Measurements from ENCODE around the gene ABCC1. TPM values are rescaled to one million over a fixed set of nuclear protein-coding genes. Genes with fewer than 3 reads are reported as not detected.

The ABCC1 gene
- total RNA-seq, 2 experiments from 2014 or later = 42.9 to 44.8 TPM

GRCh38 chr16:16045296-16045695 lies 95.9 kb downstream of the ABCC1 start:
- ATAC-seq (ENCODE audit: poor library complexity) (no peak), DNase-seq (no peak)
- Histone ChIP-seq H3K9me3 (ENCODE audit: control insufficient read depth in 1 of 2, insufficient read depth in 1 of 2, low read length in 2 of 2) (no peaks in the 10 kb centered on the region), H3K27ac (ENCODE audit: low read depth in 1 of 2, low read length in 2 of 2) (no peak overlapping the region), H3K4me1 (ENCODE audit: insufficient read depth, low read length) (peaks cover 36% of the 10 kb centered on the region), H3K36me3 (ENCODE audit: insufficient read depth, low read length) (peaks cover 66% of the 10 kb centered on the region), H3K4me3 (ENCODE audit: low read length) (no peak overlapping the region), H3K27me3 (ENCODE audit: control insufficient read depth in 1 of 2, insufficient read depth in 2 of 2, low read length in 2 of 2) (no peaks in the 10 kb centered on the region)
- ChIA-PET CTCF (no interaction called here), POLR2A (interaction anchor here (0.7 to 1.6 kb wide), 2 partner anchors 12 to 157 kb away, joined by 3 to 4 read pairs; partner anchors contain the start of gene CEP20)
- Mint-ChIP-seq H3K27me3 (no peaks in the 10 kb centered on the region), H3K36me3 (ENCODE audit: low read depth) (peaks cover 83% of the 10 kb centered on the region), H3K27ac (peak overlapping the region; percentile 44), H3K4me1 (ENCODE audit: low read depth) (peaks cover 14% of the 10 kb centered on the region), H3K9me3 (no peaks in the 10 kb centered on the region), H3K4me3 (no peak overlapping the region)
- TF ChIP-seq CTCF (IDR thresholded peaks at IDR 0.05) = no peak
- intact Hi-C loops (cut with DNase I, micrococcal nuclease) = no loop called here

- Histone ChIP-seq H3K27ac (ENCODE audit: low read depth in 1 of 2, low read length in 2 of 2) (no peak overlapping the region), H3K4me1 (ENCODE audit: insufficient read depth, low read length) (peaks cover 30% of the 10 kb centered on the region), H3K4me3 (ENCODE audit: low read length) (no peak overlapping the region), H3K27me3 (ENCODE audit: control insufficient read depth in 1 of 2, insufficient read depth in 2 of 2, low read length in 2 of 2) (no peaks in the 10 kb centered on the region), H3K9me3 (ENCODE audit: control insufficient read depth in 1 of 2, insufficient read depth in 1 of 2, low read length in 2 of 2) (no peaks in the 10 kb centered on the region), H3K36me3 (ENCODE audit: insufficient read depth, low read length) (peaks cover 72% of the 10 kb centered on the region)
- H3K4me1 Mint-ChIP-seq (ENCODE audit: low read depth) = peaks cover 13% of the 10 kb centered on the region
- no peaks in the 10 kb centered on the region for H3K27me3 Mint-ChIP-seq
- no peak for TF ChIP-seq CTCF (IDR thresholded peaks at IDR 0.05)
- ChIA-PET CTCF (no interaction called here), POLR2A (no interaction called here)
- peak overlapping the region; percentile 44 for H3K27ac Mint-ChIP-seq
- intact Hi-C loops (cut with DNase I, micrococcal nuclease) = no loop called here
- peaks cover 88% of the 10 kb centered on the region for H3K36me3 Mint-ChIP-seq (ENCODE audit: low read depth)
- no peak overlapping the region for H3K4me3 Mint-ChIP-seq
- no peaks in the 10 kb centered on the region for H3K9me3 Mint-ChIP-seq
- DNase-seq = peak in 3 of 14 experiments; percentile 14 to 57 (median 41)
- ATAC-seq (ENCODE audit: poor library complexity) = no peak
Observed at GRCh38 chr16:16045879-16046278, 96.5 kb downstream of the ABCC1 start.

DNA sequence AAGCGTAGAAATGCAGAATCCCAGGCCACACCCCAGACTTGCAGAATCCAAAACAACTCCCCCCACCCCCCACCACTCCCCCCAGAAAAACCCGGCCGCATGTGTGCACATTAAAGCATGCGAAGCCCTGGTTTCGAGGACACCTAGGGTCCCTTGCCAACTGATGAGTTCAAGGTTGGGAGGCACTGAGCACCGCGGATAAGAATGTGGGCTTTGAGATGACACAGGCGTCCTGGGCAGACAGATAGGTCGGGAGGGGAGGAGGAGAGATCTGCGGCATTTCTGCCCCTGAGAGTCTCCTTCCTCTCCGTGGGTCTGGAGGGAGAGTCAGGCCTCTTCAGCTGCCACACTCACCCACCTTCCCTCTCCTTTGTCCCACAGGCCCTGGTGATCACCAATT lies 98.3 kb downstream of the ABCC1 start:
- H3K27me3 Mint-ChIP-seq = no peaks in the 10 kb centered on the region
- ChIA-PET POLR2A (no interaction called here), CTCF (no interaction called here)
- Histone ChIP-seq H3K4me3 (ENCODE audit: low read length) (no peak overlapping the region), H3K4me1 (ENCODE audit: insufficient read depth, low read length) (peaks cover 14% of the 10 kb centered on the region), H3K36me3 (ENCODE audit: insufficient read depth, low read length) (peaks cover 85% of the 10 kb centered on the region), H3K27ac (ENCODE audit: low read depth in 1 of 2, low read length in 2 of 2) (no peak overlapping the region), H3K9me3 (ENCODE audit: control insufficient read depth in 1 of 2, insufficient read depth in 1 of 2, low read length in 2 of 2) (no peaks in the 10 kb centered on the region), H3K27me3 (ENCODE audit: control insufficient read depth in 1 of 2, insufficient read depth in 2 of 2, low read length in 2 of 2) (no peaks in the 10 kb centered on the region)
- DNase-seq (no peak), ATAC-seq (ENCODE audit: poor library complexity) (no peak)
- peaks cover 94% of the 10 kb centered on the region for H3K36me3 Mint-ChIP-seq (ENCODE audit: low read depth)
- H3K4me3 Mint-ChIP-seq = no peak overlapping the region
- intact Hi-C loops (cut with DNase I, micrococcal nuclease) = no loop called here
- peaks cover 6% of the 10 kb centered on the region for H3K4me1 Mint-ChIP-seq (ENCODE audit: low read depth)
- H3K27ac Mint-ChIP-seq = no peak overlapping the region
- no peaks in the 10 kb centered on the region for H3K9me3 Mint-ChIP-seq
- no peak for TF ChIP-seq CTCF (IDR thresholded peaks at IDR 0.05)

Data from CD4-positive, alpha-beta T cell (primary cell).